Testis (tissue), 2 donors: ENCODE measurements around the gene ZNF423.

Source experiments
- CTCF ChIP-seq, 3 experiments: fragments of 450-650 bp in 2 of 3; fragments of 200-600 bp in 1 of 3; sonication (generic) in 1 of 3; IDR thresholded peaks; one replicate each; pipeline ENCODE4 v1.5.1; 2016 to 2019; ENCODE audit warnings: antibody characterized with exemption in 3 of 3, mild to moderate bottlenecking in 2 of 3, moderate library complexity in 1 of 3
- POLR2A ChIP-seq: fragments of 450-650 bp; IDR thresholded peaks from one replicate; pipeline ENCODE4 v1.6.1; 2017; ENCODE audit warnings: antibody characterized with exemption, mild to moderate bottlenecking, moderate library complexity

DNA sequence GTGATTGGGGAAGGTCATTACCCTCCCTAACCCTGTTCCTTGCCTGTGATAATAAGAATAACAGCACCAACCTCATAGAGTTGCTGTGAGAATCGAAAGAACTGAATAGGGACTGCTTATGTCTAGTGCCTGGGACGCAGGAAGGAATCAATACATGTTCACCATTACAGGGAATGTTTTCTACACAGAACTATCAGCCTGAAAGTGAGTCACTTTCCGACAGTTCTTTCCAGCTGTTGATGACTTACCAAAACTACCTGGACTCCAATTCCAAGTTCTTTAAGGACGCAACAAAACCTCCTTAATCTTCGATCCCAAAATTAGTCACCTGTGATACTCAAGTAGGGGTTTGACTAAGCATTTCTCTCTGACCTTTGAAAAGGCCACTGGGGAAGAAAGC is 29.4 kb downstream of the ZNF423 start:
- no peak for TF ChIP-seq CTCF (IDR thresholded peaks at IDR 0.05)
- TF ChIP-seq POLR2A: no peak
